Calu3 (cell line): ENCODE data around the gene PPFIBP2. TPM values are rescaled to one million over a fixed set of nuclear protein-coding genes. Genes with fewer than 3 reads are reported as not detected.

Source experiments
- BruUV-seq: library from RNA; stranded (reverse); fragments of 400-500 nt; replicated peaks from 2 replicates; lab custom pipeline; 2021; lab: Mats Ljungman, UMichigan
- CTCF ChIA-PET: fragments of 300-600 bp; sonication (Branson Sonifier 250); formaldehyde crosslinking; loops from one replicate; lab custom pipeline; 2022; ENCODE audit warnings: antibody characterized with exemption; lab: Charles Lee
- DNase-seq: peaks from one replicate; pipeline ENCODE4 v3.0.0; 2022
- H3K27ac Mint-ChIP-seq: one replicate; pipeline ENCODE4 v1.8.0; 2022; ENCODE audit warnings: mixed read lengths; ENCODE audit not compliant: unreplicated experiment
- H3K27me3 Mint-ChIP-seq: one replicate; pipeline ENCODE4 v1.8.0; 2022; ENCODE audit warnings: mixed read lengths; ENCODE audit not compliant: unreplicated experiment
- H3K36me3 Mint-ChIP-seq: one replicate; pipeline ENCODE4 v1.8.0; 2022; ENCODE audit warnings: mild to moderate bottlenecking, moderate library complexity, mixed read lengths; ENCODE audit not compliant: insufficient read depth, unreplicated experiment
- H3K4me1 Mint-ChIP-seq: one replicate; pipeline ENCODE4 v1.8.0; 2022; ENCODE audit warnings: mild to moderate bottlenecking, low read depth, mixed read lengths; ENCODE audit not compliant: unreplicated experiment
- H3K4me3 Mint-ChIP-seq: one replicate; pipeline ENCODE4 v1.8.0; 2022; ENCODE audit warnings: mild to moderate bottlenecking, low read depth, moderate library complexity, mixed read lengths; ENCODE audit not compliant: unreplicated experiment
- H3K9me3 Mint-ChIP-seq: one replicate; pipeline ENCODE4 v1.8.0; 2022; ENCODE audit warnings: low read depth, mixed read lengths; ENCODE audit not compliant: unreplicated experiment
- intact Hi-C: fragments of 100-400 bp; cut with micrococcal nuclease; formaldehyde crosslinking; loops from one replicate; pipeline ENCODE4 v1.10.0; 2022; ENCODE audit not compliant: unreplicated experiment
- total RNA-seq: library from RNA; stranded (reverse); gene quantifications from 2 replicates; pipeline ENCODE4 v1.2.3, GENCODE V29; 2022
- TF ChIP-seq, protein P1 (sequence below): fragments of 200-600 bp; IDR thresholded peaks from one replicate; pipeline ENCODE4 v1.8.0; 2022; ENCODE audit warnings: antibody characterized with exemption; ENCODE audit not compliant: unreplicated experiment

The PPFIBP2 gene
- total RNA-seq, 1 experiment from 2014 or later: 28.5 TPM

DNA sequence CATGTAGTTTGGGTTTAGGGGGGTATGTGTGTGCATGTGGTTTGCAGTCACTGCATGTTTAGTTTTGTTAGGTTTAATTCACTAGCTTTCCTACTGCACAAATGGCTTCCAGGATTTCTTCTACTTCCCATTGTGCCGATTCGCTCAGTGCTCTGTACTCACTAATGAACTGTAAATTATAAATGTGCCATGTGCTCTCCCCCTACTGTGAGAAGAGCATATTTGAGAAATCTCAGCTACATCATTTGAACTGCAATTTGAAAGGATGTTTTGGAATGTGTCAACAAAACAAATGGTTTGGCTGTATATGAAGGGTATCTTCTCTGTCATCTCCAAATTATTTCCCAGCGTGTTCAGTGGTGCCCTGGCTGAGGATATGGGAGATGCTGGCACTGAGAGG is 131.4 kb downstream of the PPFIBP2 start:
- peaks cover 9% of the 10 kb centered on the region for H3K36me3 Mint-ChIP-seq
- BruUV-seq: no TSS peak
- H3K4me3 Mint-ChIP-seq: no peak overlapping the region
- DNase-seq: no peak
- CTCF ChIA-PET: interaction anchor here (1.4 kb wide), 1 partner anchor 74 kb away, joined by 5 read pairs; no protein-coding TSS in a partner anchor
- H3K4me1 Mint-ChIP-seq: no peaks in the 10 kb centered on the region
- H3K27ac Mint-ChIP-seq: no peak overlapping the region
- intact Hi-C loops: loop anchor here (5.0 kb wide), 1 partner anchor 38 kb away; no protein-coding TSS in a partner anchor
- H3K9me3 Mint-ChIP-seq: no peaks in the 10 kb centered on the region
- no peaks in the 10 kb centered on the region for H3K27me3 Mint-ChIP-seq
- TF ChIP-seq, protein P1, sequence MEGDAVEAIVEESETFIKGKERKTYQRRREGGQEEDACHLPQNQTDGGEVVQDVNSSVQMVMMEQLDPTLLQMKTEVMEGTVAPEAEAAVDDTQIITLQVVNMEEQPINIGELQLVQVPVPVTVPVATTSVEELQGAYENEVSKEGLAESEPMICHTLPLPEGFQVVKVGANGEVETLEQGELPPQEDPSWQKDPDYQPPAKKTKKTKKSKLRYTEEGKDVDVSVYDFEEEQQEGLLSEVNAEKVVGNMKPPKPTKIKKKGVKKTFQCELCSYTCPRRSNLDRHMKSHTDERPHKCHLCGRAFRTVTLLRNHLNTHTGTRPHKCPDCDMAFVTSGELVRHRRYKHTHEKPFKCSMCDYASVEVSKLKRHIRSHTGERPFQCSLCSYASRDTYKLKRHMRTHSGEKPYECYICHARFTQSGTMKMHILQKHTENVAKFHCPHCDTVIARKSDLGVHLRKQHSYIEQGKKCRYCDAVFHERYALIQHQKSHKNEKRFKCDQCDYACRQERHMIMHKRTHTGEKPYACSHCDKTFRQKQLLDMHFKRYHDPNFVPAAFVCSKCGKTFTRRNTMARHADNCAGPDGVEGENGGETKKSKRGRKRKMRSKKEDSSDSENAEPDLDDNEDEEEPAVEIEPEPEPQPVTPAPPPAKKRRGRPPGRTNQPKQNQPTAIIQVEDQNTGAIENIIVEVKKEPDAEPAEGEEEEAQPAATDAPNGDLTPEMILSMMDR: no peak

DNA sequence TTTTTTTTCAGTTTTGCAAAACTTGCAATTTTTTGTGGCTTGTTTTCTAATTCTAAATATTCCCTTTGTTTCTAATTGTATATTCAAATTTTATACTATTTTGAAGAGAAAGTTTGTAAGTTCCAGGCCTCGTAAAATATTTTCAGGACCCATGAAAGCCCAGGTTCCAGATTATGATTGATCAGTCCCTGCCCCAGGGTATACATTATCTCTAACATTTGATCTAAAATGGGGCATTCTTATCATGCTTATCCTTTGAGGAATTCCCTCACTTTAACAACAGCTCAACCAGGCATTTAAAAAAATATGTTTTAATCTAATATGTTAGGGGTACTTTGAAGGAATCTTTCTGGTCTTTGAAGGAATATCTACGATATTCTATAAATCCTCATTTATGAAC is 133.1 kb downstream of the PPFIBP2 start:
- CTCF ChIA-PET: no interaction called here
- peaks cover 15% of the 10 kb centered on the region for H3K36me3 Mint-ChIP-seq

DNA sequence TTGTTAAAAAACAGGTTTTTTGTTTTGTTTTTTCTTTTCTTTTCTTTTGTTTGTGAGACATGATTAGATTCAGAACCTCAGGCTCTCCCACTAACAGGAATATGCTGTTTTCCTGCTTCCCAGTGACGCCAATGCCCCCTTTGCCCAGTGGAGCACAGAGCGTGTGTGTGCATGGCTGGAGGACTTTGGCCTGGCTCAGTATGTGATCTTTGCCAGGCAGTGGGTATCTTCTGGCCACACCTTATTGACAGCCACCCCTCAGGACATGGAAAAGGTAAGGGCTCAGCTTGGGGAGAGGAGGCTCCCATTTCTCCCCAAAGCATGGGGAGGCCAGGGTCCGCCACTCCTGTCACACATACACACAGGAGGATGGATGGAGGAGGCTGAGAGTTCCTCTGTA is 134.5 kb downstream of the PPFIBP2 start:
- peaks cover 17% of the 10 kb centered on the region for H3K36me3 Mint-ChIP-seq

More for the DNA sequence above, 133.1 kb downstream of the PPFIBP2 start:
- Mint-ChIP-seq H3K27ac (no peak overlapping the region), H3K27me3 (no peaks in the 10 kb centered on the region), H3K4me1 (no peaks in the 10 kb centered on the region), H3K4me3 (no peak overlapping the region), H3K9me3 (no peaks in the 10 kb centered on the region)
- intact Hi-C loops: loop anchor here (5.0 kb wide), 1 partner anchor 40 kb away; no protein-coding TSS in a partner anchor
- BruUV-seq: no TSS peak
- TF ChIP-seq, protein P1: no peak
- no peak for DNase-seq

DNA sequence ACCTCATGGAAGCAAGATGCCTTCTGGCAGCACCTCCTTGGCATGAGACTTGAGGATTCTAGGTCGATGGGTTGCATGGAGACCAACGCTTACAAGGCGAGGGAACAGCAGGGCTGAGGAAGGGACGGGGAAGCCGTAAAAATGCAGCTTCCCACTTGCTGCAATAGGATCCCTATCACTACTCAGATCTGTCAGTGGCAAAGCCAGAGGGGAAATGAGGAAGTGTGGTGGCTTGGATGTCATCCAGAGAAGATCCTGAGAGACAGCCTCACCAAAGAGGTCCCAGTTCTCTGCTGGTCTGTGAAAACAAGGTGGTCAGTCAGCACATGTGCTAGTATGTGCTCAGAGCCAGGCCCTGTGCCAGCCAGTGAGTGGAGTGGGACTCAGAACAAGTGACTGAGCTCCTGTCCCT is 137.3 kb downstream of the PPFIBP2 start:
- H3K27me3 Mint-ChIP-seq: no peaks in the 10 kb centered on the region
- no TSS peak for BruUV-seq
- CTCF ChIA-PET: no interaction called here
- no peak for DNase-seq
- intact Hi-C loops: no loop called here
- H3K36me3 Mint-ChIP-seq: peaks cover 24% of the 10 kb centered on the region
- no peaks in the 10 kb centered on the region for H3K4me1 Mint-ChIP-seq
- H3K4me3 Mint-ChIP-seq: no peak overlapping the region
- H3K9me3 Mint-ChIP-seq: no peaks in the 10 kb centered on the region
- H3K27ac Mint-ChIP-seq: no peak overlapping the region
- TF ChIP-seq, protein P1: no peak

More for the DNA sequence above, 134.5 kb downstream of the PPFIBP2 start:
- Mint-ChIP-seq H3K4me3 (no peak overlapping the region), H3K27me3 (no peaks in the 10 kb centered on the region), H3K4me1 (no peaks in the 10 kb centered on the region), H3K27ac (no peak overlapping the region), H3K9me3 (no peaks in the 10 kb centered on the region)
- DNase-seq: no peak
- CTCF ChIA-PET: no interaction called here
- TF ChIP-seq, protein P1: no peak
- BruUV-seq: no TSS peak
- intact Hi-C loops: loop anchor here (5.0 kb wide), 1 partner anchor 41 kb away; no protein-coding TSS in a partner anchor
